ENCODE results near the gene OLFM4.

DNA sequence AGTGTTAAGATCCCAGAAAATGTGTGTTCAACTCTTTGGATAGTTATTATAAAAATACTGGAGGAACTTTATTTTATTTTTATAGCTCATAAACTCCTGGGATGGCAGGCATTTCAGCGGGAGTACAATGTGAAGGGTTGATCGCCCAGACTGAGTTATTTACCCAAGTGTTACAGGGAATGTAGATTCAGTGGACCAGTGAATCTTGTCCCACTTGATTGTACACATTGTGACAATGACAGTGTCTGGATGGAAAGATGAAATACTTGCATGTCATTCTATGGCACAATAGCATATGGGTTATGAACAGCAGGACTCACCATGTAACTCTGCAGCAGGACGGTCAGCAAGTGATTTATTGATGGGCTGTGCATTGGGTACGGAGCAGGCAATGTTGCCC, 20.3 kb downstream of the OLFM4 start:
- TF ChIP-seq CTCF (optimal IDR thresholded peaks at IDR 0.05 in 1 of 3, IDR thresholded peaks at IDR 0.05 in 1 of 3, conservative IDR thresholded peaks at IDR 0.05 in 1 of 3; ENCODE audit: extremely low read depth in 1 of 3, insufficient read depth in 2 of 3, low read length in 3 of 3) = no peak
- TF ChIP-seq EZH2 (IDR thresholded peaks at IDR 0.05; ENCODE audit: low read length) = no peak
